GM12872 (cell line): ENCODE measurements around the gene DDC.

Source experiments
- TF ChIP-seq, protein P1 (sequence below): IDR thresholded peaks from 3 replicates; pipeline ENCODE4 v1.5.1; 2011; ENCODE audit warnings: low read depth, mild to moderate bottlenecking, low read length, moderate library complexity; ENCODE audit not compliant: insufficient read depth

DDC gene

GRCh38 chr7:50531401-50531911 is 33.7 kb downstream of the DDC start:
- TF ChIP-seq, protein P1, sequence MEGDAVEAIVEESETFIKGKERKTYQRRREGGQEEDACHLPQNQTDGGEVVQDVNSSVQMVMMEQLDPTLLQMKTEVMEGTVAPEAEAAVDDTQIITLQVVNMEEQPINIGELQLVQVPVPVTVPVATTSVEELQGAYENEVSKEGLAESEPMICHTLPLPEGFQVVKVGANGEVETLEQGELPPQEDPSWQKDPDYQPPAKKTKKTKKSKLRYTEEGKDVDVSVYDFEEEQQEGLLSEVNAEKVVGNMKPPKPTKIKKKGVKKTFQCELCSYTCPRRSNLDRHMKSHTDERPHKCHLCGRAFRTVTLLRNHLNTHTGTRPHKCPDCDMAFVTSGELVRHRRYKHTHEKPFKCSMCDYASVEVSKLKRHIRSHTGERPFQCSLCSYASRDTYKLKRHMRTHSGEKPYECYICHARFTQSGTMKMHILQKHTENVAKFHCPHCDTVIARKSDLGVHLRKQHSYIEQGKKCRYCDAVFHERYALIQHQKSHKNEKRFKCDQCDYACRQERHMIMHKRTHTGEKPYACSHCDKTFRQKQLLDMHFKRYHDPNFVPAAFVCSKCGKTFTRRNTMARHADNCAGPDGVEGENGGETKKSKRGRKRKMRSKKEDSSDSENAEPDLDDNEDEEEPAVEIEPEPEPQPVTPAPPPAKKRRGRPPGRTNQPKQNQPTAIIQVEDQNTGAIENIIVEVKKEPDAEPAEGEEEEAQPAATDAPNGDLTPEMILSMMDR = no peak

- TF ChIP-seq, protein P1 = no peak
Measured at GRCh38 chr7:50530766-50531165, 34.4 kb downstream of the DDC start.

DNA sequence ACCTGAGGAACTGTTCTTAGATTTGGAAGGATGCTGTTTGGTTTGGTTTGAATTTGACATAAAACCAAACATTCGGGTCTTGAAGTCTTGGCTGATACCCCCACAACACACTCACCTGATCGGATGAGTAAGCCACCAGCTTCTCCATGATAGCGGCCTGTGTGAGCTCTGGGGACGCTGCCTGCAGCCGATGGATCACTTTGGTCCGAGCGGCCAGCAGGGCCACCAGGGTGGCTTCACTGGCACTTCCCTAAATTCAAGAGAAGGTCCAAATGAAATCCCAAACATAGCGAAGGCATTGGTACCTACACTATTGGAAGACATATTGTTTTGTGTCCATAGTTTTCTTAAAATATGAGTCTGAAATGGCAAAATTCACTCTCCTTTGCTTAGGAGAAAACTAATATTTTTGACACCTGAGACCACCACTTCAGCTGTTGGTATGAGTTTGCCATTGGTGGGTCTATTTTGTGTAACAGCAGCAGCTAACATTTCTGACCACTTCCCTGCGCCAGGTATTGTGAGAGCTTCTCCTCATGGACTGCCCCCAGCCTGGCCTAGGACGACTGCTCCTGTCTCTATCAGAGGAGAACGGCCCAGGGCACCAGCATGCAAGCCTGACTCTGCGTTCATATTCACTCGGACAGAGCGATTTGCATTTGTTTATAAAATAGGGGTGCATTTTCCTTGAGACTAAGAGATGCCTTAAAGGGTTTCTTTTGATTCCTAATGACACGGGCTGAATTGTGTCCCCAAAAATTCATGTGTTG is 35.9 kb downstream of the DDC start:
- TF ChIP-seq, protein P1 = no peak

- TF ChIP-seq, protein P1 = no peak
Measured at GRCh38 chr7:50528266-50529092, 36.7 kb downstream of the DDC start.

DNA sequence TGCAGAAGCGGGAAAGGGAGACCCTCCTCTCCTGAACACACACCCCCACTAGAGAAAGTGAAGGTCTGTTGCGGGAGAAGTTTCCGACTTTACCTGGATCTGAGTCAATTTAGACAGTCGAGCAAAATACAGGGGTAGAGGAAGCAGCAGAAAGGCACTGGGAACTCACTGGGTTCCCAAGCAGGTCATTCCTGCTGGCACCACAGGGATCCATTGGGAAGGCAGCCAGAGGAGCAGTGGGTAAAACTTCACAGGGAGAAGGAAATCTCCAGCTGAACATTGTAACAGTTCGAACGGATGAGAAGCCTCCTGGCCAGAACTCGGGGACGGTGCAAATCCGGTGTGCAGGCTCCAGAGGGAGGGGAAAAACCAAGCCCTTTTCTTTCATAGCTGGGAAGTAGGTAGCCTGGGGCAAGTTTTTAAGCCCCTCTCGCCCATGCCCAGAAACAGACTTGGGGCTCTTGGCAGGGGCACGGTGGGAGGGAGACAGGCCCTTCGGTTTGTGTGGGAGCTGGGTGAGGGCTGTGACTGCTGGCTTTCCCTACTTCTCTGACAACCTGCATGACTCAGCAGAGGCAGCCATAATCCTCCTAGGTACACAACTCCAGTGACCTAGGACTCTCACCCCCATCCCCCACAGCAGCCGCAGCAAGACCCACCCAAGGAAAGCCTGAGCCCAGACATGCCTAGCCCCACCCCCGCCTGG is 51.9 kb downstream of the DDC start:
- TF ChIP-seq, protein P1 = no peak

GRCh38 chr7:50512384-50512783 is 52.8 kb downstream of the DDC start:
- TF ChIP-seq, protein P1 = no peak

GRCh38 chr7:50509459-50509858 is 55.7 kb downstream of the DDC start:
- TF ChIP-seq, protein P1 = no peak
